Hematopoietic multipotent progenitor cell treated with erythropoietin and hydrocortisone succinate and interleukin-3 and kit ligand, for 15 days (in vitro differentiated cells): ENCODE measurements around the gene SGPP2.
A peak's percentile ranks its signal among the peaks of the same experiment; 100 is the strongest.
"Not testable (repeated sequence)": the region's sequence is repeated elsewhere in the genome, so short reads cannot be mapped to it uniquely, and the experiment has no call there.

Experiments
- DNase-seq: peaks from one replicate; pipeline ENCODE4 v3.0.0-alpha.2; 2015; ENCODE audit warnings: low spot score

Gene SGPP2

GRCh38 chr2:222576171-222577081, 152.1 kb downstream of the SGPP2 start:
- DNase-seq = peak; percentile 50

GRCh38 chr2:222577341-222577740, 153.0 kb downstream of the SGPP2 start:
- no peak for DNase-seq

GRCh38 chr2:222582928-222583327, 158.6 kb downstream of the SGPP2 start:
- no peak for DNase-seq

GRCh38 chr2:222584589-222584988, 160.2 kb downstream of the SGPP2 start:
- DNase-seq = not testable (repeated sequence)

- DNase-seq = no peak
These were observed 167.3 kb downstream of the SGPP2 start for GRCh38 chr2:222591661-222592060.

- DNase-seq = no peak
These were observed 167.8 kb downstream of the SGPP2 start for GRCh38 chr2:222592176-222592575.

GRCh38 chr2:222594679-222595078, 170.3 kb downstream of the SGPP2 start:
- DNase-seq = no peak

- no peak for DNase-seq
These were observed 171.2 kb downstream of the SGPP2 start for GRCh38 chr2:222595581-222595980.

GRCh38 chr2:222598611-222599010, 174.3 kb downstream of the SGPP2 start:
- no peak for DNase-seq

GRCh38 chr2:222603501-222603900, 179.2 kb downstream of the SGPP2 start:
- no peak for DNase-seq

- DNase-seq = peak; percentile 42
These were observed 180.6 kb downstream of the SGPP2 start for GRCh38 chr2:222604749-222605515.

GRCh38 chr2:222606306-222606705, 182.0 kb downstream of the SGPP2 start:
- peak; percentile 52 for DNase-seq

GRCh38 chr2:222608081-222608480, 183.7 kb downstream of the SGPP2 start:
- DNase-seq = no peak

GRCh38 chr2:222609381-222609780, 185.0 kb downstream of the SGPP2 start:
- no peak for DNase-seq
